Osteoblast (primary cell): ENCODE measurements around the gene GYG2. TPM values are rescaled to one million over a fixed set of nuclear protein-coding genes. Genes with fewer than 3 reads are reported as not detected.

Source experiments
- DNase-seq: peaks from one replicate; pipeline ENCODE4 v3.0.0; 2011; ENCODE audit warnings: low spot score, mixed read lengths; ENCODE audit not compliant: insufficient read length; ENCODE audit errors: missing footprints
- H2AFZ ChIP-seq: 2 replicates; pipeline ENCODE4 v1.6.0; 2011; ENCODE audit warnings: mild to moderate bottlenecking, low read length
- H3K27ac ChIP-seq: 2 replicates; pipeline ENCODE4 v1.5.1; 2011; ENCODE audit warnings: mild to moderate bottlenecking, low read depth, low read length, moderate library complexity
- H3K27me3 ChIP-seq: 2 replicates; pipeline ENCODE4 v1.6.0; 2012; ENCODE audit warnings: mild to moderate bottlenecking, control low read depth, inconsistent platforms, low read length, moderate library complexity; ENCODE audit not compliant: insufficient read depth
- H3K36me3 ChIP-seq: 2 replicates; pipeline ENCODE4 v1.5.1; 2011; ENCODE audit warnings: mild to moderate bottlenecking, low read length, control low read depth, moderate library complexity; ENCODE audit not compliant: insufficient read depth
- H3K4me1 ChIP-seq: 2 replicates; pipeline ENCODE4 v1.5.1; 2011; ENCODE audit warnings: mild to moderate bottlenecking, low read length, control low read depth, moderate library complexity; ENCODE audit not compliant: insufficient read depth
- H3K4me2 ChIP-seq: 2 replicates; pipeline ENCODE4 v1.6.0; 2011; ENCODE audit warnings: mild to moderate bottlenecking, low read length; ENCODE audit not compliant: insufficient read depth
- H3K4me3 ChIP-seq: fragments of 200-600 bp; sonication (generic); 3 replicates; pipeline ENCODE4 v1.5.1; 2012; ENCODE audit warnings: mild to moderate bottlenecking, low read length, inconsistent platforms; ENCODE audit not compliant: insufficient read depth
- H3K79me2 ChIP-seq: 2 replicates; pipeline ENCODE4 v1.6.0; 2012; ENCODE audit warnings: mild to moderate bottlenecking, low read length, control low read depth, inconsistent platforms; ENCODE audit not compliant: insufficient read depth
- H3K9me3 ChIP-seq: 2 replicates; pipeline ENCODE4 v1.5.1; 2011; ENCODE audit warnings: low read depth, low read length, control low read depth
- H4K20me1 ChIP-seq: 2 replicates; pipeline ENCODE4 v1.6.0; 2012; ENCODE audit warnings: mild to moderate bottlenecking, low read length, control low read depth; ENCODE audit not compliant: insufficient read depth
- total RNA-seq: library from RNA; depleted of rRNA; stranded (reverse); fragments of >200 nt; gene quantifications from 2 replicates; pipeline ENCODE4 v1.2.3, GENCODE V29; 2012
- TF ChIP-seq, protein P1 (sequence below): IDR thresholded peaks from 2 replicates; pipeline ENCODE4 v1.5.1; 2011; ENCODE audit warnings: mild to moderate bottlenecking, low read depth, low read length, moderate library complexity; ENCODE audit errors: extremely low read depth

GYG2 gene
- total RNA-seq, 1 donor, result 6.2 TPM

DNA sequence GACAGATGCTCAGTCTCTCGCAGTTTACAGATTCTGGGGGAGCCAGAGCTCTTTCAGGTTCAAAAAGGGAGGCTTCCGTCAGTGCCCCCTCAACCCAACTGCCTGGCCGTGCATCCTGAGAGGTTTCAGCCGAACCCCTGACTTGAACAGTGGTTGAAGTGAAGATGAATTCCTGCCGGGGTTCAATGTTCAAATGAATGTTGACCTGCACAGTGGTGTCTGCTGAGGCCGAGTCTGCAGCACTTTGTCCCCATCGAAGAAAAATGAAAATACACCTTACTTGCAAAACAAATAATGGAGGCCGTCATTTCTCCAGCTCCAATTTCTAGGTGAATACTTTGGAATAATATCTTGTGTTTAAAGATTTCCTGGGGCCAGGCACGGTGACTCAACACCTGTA lies 33.7 kb downstream of the GYG2 start:
- Histone ChIP-seq H3K27ac (no peak overlapping the region), H3K4me1 (no peaks in the 10 kb centered on the region), H3K9me3 (no peaks in the 10 kb centered on the region), H3K36me3 (no peaks in the 10 kb centered on the region), H2AFZ (no peak overlapping the region), H3K4me2 (no peak overlapping the region), H3K79me2 (no peaks in the 10 kb centered on the region), H3K4me3 (no peak overlapping the region), H3K27me3 (no peaks in the 10 kb centered on the region), H4K20me1 (no peaks in the 10 kb centered on the region)
- TF ChIP-seq, protein P1, sequence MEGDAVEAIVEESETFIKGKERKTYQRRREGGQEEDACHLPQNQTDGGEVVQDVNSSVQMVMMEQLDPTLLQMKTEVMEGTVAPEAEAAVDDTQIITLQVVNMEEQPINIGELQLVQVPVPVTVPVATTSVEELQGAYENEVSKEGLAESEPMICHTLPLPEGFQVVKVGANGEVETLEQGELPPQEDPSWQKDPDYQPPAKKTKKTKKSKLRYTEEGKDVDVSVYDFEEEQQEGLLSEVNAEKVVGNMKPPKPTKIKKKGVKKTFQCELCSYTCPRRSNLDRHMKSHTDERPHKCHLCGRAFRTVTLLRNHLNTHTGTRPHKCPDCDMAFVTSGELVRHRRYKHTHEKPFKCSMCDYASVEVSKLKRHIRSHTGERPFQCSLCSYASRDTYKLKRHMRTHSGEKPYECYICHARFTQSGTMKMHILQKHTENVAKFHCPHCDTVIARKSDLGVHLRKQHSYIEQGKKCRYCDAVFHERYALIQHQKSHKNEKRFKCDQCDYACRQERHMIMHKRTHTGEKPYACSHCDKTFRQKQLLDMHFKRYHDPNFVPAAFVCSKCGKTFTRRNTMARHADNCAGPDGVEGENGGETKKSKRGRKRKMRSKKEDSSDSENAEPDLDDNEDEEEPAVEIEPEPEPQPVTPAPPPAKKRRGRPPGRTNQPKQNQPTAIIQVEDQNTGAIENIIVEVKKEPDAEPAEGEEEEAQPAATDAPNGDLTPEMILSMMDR, result no peak
- DNase-seq, result no peak

DNA sequence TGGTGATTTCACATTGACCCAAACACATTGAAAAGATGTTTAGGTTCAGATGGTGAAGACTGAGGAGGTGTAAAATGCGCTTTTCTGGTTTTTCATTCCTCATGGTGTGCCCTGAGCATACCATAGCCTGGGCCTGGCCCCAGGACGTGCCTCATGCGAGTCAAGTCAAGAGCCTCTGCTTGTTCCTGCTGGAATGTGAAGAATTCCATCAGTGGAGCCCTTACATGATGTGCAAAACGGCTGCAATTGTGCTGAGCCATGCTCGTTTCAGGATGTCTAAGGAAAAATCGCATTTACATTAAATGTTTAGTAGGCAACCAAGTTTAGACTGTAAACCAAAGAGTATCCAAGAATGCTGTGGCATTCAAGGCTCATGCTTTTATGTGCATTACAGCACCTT lies 34.9 kb downstream of the GYG2 start:
- no peaks in the 10 kb centered on the region for H3K27me3 ChIP-seq
- TF ChIP-seq, protein P1, result no peak
- H3K4me2 ChIP-seq, result no peak overlapping the region
- H3K36me3 ChIP-seq, result no peaks in the 10 kb centered on the region
- H3K27ac ChIP-seq, result no peak overlapping the region
- no peak overlapping the region for H3K4me3 ChIP-seq
- DNase-seq, result no peak
- no peaks in the 10 kb centered on the region for H3K79me2 ChIP-seq
- no peak overlapping the region for H2AFZ ChIP-seq
- no peaks in the 10 kb centered on the region for H3K9me3 ChIP-seq
- H3K4me1 ChIP-seq, result no peaks in the 10 kb centered on the region
- no peaks in the 10 kb centered on the region for H4K20me1 ChIP-seq

DNA sequence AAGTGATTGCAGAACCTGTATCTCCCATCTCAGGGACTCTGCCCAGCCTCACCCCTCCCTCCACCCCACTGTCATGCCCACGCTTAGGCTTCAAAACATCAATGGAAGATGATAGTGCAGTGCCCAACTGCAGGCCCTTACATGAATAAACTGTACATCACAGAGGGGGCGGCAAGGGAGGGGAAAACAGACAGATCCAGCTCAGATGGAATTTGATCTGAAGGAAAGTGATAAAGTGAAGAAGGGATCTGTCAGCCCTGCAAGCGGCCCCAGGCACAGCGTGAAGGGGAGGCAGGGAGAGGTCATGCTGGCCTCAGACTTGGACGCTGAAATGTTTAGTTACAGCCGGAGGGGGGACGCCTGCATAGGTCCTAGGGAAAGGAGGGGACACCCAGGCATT lies 38.5 kb downstream of the GYG2 start:
- no peak for DNase-seq
- Histone ChIP-seq H3K36me3 (no peaks in the 10 kb centered on the region), H3K4me1 (no peaks in the 10 kb centered on the region), H3K27me3 (no peaks in the 10 kb centered on the region), H3K79me2 (no peaks in the 10 kb centered on the region), H3K4me2 (no peak overlapping the region), H2AFZ (no peak overlapping the region), H3K4me3 (no peak overlapping the region), H4K20me1 (no peaks in the 10 kb centered on the region), H3K27ac (no peak overlapping the region), H3K9me3 (no peaks in the 10 kb centered on the region)
- TF ChIP-seq, protein P1, result no peak

- no peaks in the 10 kb centered on the region for H3K4me1 ChIP-seq
- H3K79me2 ChIP-seq, result no peaks in the 10 kb centered on the region
- TF ChIP-seq, protein P1, result no peak
- H3K4me3 ChIP-seq, result no peak overlapping the region
- no peaks in the 10 kb centered on the region for H3K27me3 ChIP-seq
- no peak overlapping the region for H2AFZ ChIP-seq
- H3K4me2 ChIP-seq, result no peak overlapping the region
- H4K20me1 ChIP-seq, result no peaks in the 10 kb centered on the region
- no peaks in the 10 kb centered on the region for H3K9me3 ChIP-seq
- no peak for DNase-seq
- no peaks in the 10 kb centered on the region for H3K36me3 ChIP-seq
- no peak overlapping the region for H3K27ac ChIP-seq
Measured at GRCh38 chrX:2870650-2871049, 41.9 kb downstream of the GYG2 start.
